Thyroid gland (tissue), 4 donors: ENCODE results near the gene FMN2. TPM values are rescaled to one million over a fixed set of nuclear protein-coding genes. Genes with fewer than 3 reads are reported as not detected.

Source experiments
- DNase-seq, 2 donors: peaks; one replicate each; pipeline ENCODE4 v3.0.0-alpha.2; 2019
- H3K27ac ChIP-seq, 3 donors: fragments of 200-600 bp; sonication (generic); 1 replicate in 2 of 3; 2 replicates in 1 of 3; pipeline ENCODE4 v1.5.1; 2016 to 2019; ENCODE audit warnings: mild to moderate bottlenecking in 1 of 3, moderate library complexity in 1 of 3
- H3K27me3 ChIP-seq: fragments of 200-600 bp; sonication (generic); one replicate; pipeline ENCODE4 v1.5.1; 2019
- H3K36me3 ChIP-seq, 2 donors: fragments of 200-600 bp; sonication (generic); one replicate each; pipeline ENCODE4 v1.5.1; 2016 to 2019
- H3K4me1 ChIP-seq, 2 donors: fragments of 200-600 bp; sonication (generic); one replicate each; pipeline ENCODE4 v1.5.1; 2017 to 2019
- H3K4me3 ChIP-seq, 3 donors: fragments of 200-600 bp; sonication (generic); replicated peaks in 1 of 3; 1 replicate in 2 of 3; 2 replicates in 1 of 3; pipeline ENCODE4 v1.5.1; 2016; ENCODE audit warnings: mild to moderate bottlenecking in 1 of 3
- H3K9me3 ChIP-seq: fragments of 200-600 bp; sonication (generic); one replicate; pipeline ENCODE4 v1.5.1; 2017
- CTCF ChIP-seq, 6 experiments: fragments of 200-600 bp in 3 of 6; fragments of 450-650 bp in 3 of 6; sonication (generic) in 3 of 6; IDR thresholded peaks; one replicate each; pipeline ENCODE4 v1.5.1; 2016 to 2019; ENCODE audit warnings: antibody characterized with exemption in 6 of 6, mild to moderate bottlenecking in 2 of 6, inconsistent platforms in 1 of 6, moderate library complexity in 1 of 6
- POLR2A ChIP-seq, 2 donors: fragments of 450-650 bp; IDR thresholded peaks; one replicate each; pipeline ENCODE4 v1.6.1; 2017; ENCODE audit warnings: antibody characterized with exemption in 2 of 2, mild to moderate bottlenecking in 2 of 2, moderate library complexity in 1 of 2
- WGBS, 2 donors: methylation state at CpG; one replicate each; pipeline ENCODE4 v1.1.5; 2017; 5-methylcytosine and 5-hydroxymethylcytosine counted together
- intact Hi-C: fragments of 100-400 bp; cut with DNase I; formaldehyde crosslinking; loops from one replicate; pipeline ENCODE4 v1.15.1; 2023
- total RNA-seq, 4 donors: library from RNA; depleted of rRNA; stranded (reverse); fragments of >200 nt; gene quantifications; one replicate each; pipeline ENCODE4 v1.2.3, GENCODE V29; 2016

FMN2 gene
- total RNA-seq, 4 donors from 2014 or later: 0.78 to 6.2 (median 1.3) TPM; not detected in 1

GRCh38 chr1:240230816-240231215 is 139.1 kb downstream of the FMN2 start:
- intact Hi-C loops: no loop called here
- Histone ChIP-seq H3K27ac (no peak overlapping the region), H3K4me3 (no peak overlapping the region), H3K36me3 (no peaks in the 10 kb centered on the region), H3K9me3 (no peaks in the 10 kb centered on the region), H3K27me3 (no peaks in the 10 kb centered on the region), H3K4me1 (no peaks in the 10 kb centered on the region)
- WGBS, 2 donors: 59 to 70% methylated on average over 2 of the region's 2 CpGs
- DNase-seq: no peak
- TF ChIP-seq CTCF (IDR thresholded peaks at IDR 0.05) (no peak), POLR2A (IDR thresholded peaks at IDR 0.05) (no peak)

- no peak overlapping the region for H3K4me3 ChIP-seq
- no peaks in the 10 kb centered on the region for H3K27me3 ChIP-seq
- intact Hi-C loops: no loop called here
- TF ChIP-seq CTCF (IDR thresholded peaks at IDR 0.05): no peak
- TF ChIP-seq POLR2A (IDR thresholded peaks at IDR 0.05): no peak
- 90 to 91% methylated on average over 2 of the region's 2 CpGs for WGBS, 2 donors
- no peak for DNase-seq
- H3K27ac ChIP-seq: no peak overlapping the region
- H3K9me3 ChIP-seq: no peaks in the 10 kb centered on the region
- no peaks in the 10 kb centered on the region for H3K4me1 ChIP-seq
- H3K36me3 ChIP-seq: no peaks in the 10 kb centered on the region
These were observed 140.8 kb downstream of the FMN2 start for GRCh38 chr1:240232530-240232929.

GRCh38 chr1:240234485-240235210 is 143.0 kb downstream of the FMN2 start:
- Histone ChIP-seq H3K27me3 (no peaks in the 10 kb centered on the region), H3K4me3 (no peak overlapping the region), H3K9me3 (no peaks in the 10 kb centered on the region), H3K36me3 (no peaks in the 10 kb centered on the region), H3K4me1 (no peaks in the 10 kb centered on the region), H3K27ac (no peak overlapping the region)
- intact Hi-C loops: no loop called here
- DNase-seq: no peak
- TF ChIP-seq CTCF (IDR thresholded peaks at IDR 0.05) (no peak), POLR2A (IDR thresholded peaks at IDR 0.05) (no peak)
- 76 to 80% methylated on average over 2 of the region's 2 CpGs for WGBS, 2 donors

GRCh38 chr1:240235521-240236288 is 144.0 kb downstream of the FMN2 start:
- DNase-seq: no peak
- no peaks in the 10 kb centered on the region for H3K27me3 ChIP-seq
- no peak overlapping the region for H3K27ac ChIP-seq
- H3K4me3 ChIP-seq: no peak overlapping the region
- no peaks in the 10 kb centered on the region for H3K36me3 ChIP-seq
- no peaks in the 10 kb centered on the region for H3K4me1 ChIP-seq
- WGBS, 2 donors: 79 to 83% methylated on average over 4 of the region's 4 CpGs
- intact Hi-C loops: no loop called here
- no peak for TF ChIP-seq CTCF (IDR thresholded peaks at IDR 0.05)
- H3K9me3 ChIP-seq: no peaks in the 10 kb centered on the region

- intact Hi-C loops: no loop called here
- DNase-seq: no peak
- Histone ChIP-seq H3K36me3 (no peaks in the 10 kb centered on the region), H3K27me3 (no peaks in the 10 kb centered on the region), H3K27ac (no peak overlapping the region), H3K9me3 (no peaks in the 10 kb centered on the region), H3K4me3 (no peak overlapping the region), H3K4me1 (no peaks in the 10 kb centered on the region)
- 72 to 81% methylated on average over 4 of the region's 4 CpGs for WGBS, 2 donors
- no peak for TF ChIP-seq POLR2A (IDR thresholded peaks at IDR 0.05)
- TF ChIP-seq CTCF (IDR thresholded peaks at IDR 0.05): no peak
These were observed 145.6 kb downstream of the FMN2 start for GRCh38 chr1:240237305-240237721.
